Measurements from ENCODE around the gene CLNK.

CLNK gene

DNA sequence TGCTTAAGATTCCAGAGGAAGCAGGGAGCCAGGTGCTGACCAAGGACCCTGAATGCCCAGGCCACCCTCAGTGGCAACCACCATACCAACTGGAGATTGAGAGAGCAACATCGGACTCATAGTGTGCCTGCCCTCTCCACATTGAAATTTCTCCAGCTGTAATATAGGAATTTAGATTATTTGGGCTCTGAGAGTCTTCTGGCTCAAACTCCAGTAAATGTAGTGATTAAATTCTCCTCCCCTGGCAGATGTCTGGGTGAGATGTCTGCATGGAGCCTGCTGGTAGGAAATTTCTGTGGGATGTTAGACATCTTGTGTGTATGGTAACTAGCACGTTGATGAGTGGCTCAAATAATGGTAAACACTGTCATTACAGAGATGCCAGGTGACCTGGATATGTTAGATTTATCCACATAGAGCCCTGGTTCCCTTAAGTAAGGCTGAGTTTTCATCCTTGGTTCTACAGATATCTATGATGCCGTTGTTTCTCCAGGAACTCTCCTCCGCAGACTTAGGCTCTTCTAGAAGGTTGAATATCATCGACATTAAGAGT is 70.6 kb downstream of the CLNK start:
- no peak for DNase-seq

DNA sequence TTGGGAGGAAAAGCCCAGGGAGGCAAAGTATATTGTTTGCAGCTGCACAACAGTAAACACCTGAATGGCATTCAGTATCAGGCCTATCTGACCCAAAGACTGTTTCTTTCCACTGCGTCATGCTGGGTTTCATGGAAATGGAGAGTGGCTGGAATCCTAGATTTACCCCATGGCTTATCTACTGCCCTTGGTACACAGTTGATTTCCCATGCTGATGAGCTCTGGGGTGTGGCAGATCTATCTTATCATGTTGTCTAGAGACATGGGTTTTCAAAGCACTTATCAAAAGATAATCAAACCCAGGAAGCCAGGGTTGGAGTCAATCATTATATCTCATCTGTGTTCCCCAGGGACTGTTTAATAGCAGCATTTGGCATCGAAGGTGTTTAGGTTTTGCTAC is 72.1 kb downstream of the CLNK start:
- DNase-seq: no peak

DNA sequence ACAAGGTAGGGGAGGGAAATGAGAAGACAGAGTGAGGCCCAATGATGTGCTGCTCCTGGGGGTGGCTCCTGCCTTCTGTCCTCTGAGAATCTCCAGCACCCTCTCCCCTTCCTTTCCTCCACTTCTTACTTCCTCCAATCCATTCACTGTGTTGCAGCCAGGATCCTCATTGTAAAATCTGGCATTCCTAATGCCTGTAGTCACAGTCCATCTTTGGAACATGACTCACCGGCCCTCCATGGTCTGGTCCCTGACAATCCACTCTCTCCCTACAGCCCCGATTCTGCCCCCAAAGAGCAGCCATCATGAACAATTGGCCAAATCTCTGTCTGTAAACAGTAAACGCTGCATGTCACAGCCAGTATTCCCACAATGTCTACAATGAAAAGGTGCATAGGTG is 72.9 kb downstream of the CLNK start:
- no peak for DNase-seq

DNA sequence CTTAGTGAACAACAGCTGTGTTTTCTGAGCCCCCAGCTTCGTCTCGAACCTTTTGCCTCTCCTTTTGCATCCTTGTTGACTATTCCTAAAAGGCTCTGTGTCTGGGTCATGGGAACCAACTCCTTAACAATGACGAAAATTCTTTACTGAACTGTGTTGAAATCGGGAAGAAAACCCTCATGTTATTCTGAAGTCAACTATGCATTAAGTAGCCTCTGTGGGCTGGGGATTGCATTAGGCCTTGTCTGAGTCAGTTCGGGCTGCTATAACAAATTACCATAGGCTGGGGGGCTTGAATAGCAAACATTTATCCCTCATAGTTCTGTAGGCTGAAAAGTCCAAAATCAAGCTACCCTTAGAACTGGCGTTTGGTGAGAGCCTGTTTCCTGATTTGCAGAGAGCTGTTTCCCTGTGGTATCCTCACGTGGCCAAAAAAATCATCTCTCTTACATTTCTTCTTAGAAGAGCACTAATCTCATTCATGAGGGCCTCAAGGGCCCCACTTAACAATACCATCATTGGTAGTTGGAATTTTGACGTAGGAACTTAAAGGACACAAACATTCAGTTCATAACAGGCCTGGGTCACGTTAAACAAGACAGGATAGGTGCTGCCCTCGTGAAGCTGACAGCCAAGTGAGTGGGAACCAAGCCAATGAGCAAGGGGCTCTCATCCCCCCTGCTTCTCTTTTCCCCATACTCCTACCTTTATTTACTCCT is 75.9 kb downstream of the CLNK start:
- DNase-seq: no peak

DNA sequence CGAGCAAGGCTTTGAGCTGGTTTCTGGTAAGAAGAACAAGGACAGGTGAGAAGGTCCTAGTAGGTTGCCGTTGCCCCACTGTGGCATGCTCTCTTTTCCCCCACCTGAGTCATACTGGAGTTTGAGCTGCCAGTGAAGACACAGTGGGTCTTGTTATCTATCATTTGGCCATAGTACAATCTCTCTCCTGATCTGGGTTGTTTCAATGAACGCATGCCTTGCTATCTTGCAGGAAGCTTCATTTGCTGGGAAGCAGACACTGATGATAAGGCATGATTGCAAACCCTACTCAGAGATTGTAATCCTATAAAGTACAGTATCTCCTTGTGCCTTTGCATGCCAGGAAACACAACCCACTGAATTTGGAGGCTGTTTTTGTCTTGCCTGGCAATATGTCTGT is 77.4 kb downstream of the CLNK start:
- DNase-seq: no peak

DNA sequence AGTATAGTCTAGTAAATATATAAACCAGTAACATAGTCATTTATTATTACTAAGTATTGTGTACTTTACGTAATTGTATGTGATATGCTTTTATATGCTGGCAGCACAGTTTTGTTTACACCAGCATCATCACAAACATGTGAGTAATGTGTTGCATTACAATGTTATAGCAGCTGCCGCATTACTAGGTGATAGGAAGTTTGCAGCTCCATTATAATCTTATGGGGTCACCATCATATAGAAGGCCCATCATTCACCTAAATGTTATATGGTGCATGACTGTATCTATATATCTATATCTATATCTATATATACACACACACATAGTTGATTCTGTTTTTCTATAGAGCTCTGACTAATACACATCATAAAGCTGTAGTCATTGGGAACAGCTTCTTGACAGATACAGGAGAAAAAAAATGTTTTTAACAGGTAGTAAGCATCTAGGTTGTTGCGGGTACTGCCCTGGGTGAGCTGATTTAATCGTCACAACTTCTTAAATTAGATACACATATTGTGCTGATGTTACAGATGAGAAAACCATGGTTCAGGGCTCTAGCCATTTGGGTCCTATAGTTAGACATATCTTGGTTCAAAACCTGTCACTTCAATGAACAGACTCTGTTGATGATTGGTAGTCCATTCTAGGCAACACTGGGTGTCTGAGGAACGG is 77.9 kb downstream of the CLNK start:
- DNase-seq: no peak

DNA sequence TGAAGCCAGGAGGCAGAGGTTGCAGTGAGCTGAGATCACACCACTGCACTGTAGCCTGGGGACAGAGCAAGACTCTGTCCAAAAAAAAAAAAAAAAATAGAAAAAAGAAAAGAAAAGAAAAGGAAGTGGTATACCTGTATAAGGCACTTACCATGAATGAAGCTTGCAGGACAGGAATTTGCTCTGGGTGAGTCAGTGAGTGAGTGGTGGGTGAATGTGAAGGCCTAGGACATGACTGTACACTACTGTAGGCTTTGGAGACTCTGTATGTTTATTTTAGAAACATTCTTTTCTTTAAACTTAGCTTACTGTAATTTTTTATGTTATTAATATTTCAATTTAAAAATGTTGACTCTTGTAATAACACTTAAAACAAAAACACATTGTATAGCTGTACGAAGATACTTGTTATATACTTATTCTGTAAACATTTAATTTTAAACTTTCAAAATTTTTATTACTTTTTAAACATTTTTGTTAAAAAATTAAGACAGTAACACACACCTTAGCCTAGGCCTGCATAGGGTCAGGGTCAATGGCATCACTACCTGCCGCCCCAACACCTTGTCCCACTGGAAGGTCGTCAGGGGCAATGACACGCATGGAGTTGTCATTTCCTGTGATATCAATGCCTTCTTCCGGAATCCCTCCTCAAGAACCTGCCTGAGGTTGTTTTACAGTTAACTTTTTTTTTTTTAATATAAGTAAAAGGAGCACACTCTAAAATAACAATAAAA is 78.7 kb downstream of the CLNK start:
- DNase-seq: no peak

DNA sequence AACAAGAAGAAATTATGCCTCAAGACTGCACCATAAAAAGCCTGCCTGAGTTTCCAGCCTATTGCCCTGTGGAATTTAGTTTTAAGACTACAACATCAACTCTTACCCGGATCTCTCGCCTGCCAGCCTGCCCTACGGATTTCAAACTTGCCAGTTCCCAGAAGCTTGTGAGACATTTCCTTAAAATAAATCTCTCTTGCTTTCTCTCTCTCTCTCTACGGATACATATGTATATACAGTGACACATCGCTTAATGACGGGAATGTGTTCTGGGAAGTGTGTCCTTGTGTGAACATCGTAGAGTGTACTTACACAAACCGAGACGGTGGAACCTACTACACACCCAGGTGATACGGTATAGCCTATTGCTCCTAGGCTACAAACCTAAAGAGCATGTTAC is 79.5 kb downstream of the CLNK start:
- DNase-seq: no peak

DNA sequence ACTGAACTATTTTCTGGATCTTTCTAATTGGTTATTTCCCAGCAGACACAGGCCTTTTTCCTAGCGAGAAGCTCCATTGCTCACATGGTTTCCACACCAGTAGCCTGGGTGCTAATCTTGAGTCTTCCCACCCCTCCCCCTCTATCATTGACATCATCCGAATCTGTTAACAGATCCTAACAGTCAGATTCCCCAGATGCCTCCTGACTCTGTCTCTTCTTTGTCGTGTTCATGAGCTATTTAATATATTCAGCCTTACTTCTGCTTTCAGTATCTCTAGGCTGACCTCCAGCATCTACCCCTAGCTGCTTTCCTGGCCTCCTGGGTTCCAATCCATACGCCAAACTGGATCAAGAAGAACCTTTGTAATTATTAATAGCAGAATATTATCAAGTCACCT is 85.0 kb downstream of the CLNK start:
- DNase-seq: no peak

DNA sequence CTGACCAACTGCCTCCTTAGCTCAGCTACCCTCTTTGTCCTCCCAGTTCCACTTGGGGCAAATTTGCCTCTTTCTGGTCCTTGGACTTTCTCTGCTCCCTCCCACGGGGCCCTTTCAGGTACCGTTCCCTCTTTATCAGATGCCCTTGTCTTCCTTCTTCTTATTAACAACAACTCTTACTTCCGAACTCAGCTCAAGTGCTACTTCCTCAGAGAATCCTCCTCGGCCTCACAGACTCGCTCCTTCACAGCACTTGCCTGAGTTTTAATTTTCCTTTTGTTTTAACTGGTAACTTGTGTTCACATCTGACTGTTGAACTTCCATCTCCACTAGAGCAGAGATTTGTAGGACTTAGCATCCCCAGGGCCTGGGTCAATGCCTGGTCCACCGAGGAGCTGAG is 85.7 kb downstream of the CLNK start:
- DNase-seq: no peak

DNA sequence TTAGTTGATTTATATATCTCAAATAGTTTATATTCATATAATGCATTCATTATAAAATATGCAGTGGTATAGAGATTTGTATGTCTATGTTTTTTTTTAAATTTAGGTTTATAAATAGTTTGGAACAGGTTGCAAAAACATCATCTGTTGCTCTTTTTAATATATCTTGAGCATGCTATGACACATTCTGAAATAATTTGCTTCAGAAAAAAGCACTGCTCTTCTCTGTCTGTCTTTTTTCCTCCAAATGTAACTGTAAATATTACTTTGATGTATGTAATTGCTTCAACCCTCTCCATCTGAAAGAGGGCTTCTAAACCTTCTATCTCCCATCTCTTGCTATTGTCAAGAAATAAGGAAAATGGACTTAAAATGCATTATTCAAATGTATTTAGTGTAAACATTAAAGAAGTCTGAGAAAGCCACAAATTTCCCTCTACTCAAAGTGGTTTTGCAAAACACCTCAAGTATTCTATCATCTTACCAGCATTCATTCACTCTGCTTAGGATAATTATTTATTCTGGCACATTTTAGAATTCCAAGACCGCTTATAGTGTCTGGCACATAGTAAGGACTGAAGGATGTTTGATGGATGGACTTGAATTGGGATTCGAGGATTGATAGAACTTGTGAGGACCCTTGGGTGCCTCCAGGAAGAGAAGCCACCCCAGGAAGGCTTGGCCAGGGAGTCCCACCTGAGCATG is 87.8 kb downstream of the CLNK start:
- DNase-seq: no peak

DNA sequence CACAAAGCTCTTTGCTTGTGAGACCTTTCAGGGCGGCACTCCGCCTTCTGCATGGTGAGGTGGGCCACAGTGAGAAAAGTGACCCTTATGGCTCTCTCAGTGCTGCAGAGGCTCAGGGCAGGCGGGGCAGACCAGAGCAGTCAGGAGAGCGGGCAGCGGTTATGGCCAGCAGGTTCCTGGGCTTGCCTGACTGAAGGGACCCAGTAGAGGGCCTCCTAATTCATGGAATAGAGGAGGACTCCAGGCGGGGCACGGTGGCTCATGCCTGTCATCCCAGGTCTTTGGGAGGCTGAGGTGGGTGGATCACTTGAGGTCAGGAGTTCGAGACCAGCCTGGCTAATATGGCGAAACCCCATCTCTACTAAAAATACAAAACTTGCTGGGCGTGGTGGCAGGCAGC is 91.4 kb downstream of the CLNK start:
- no peak for DNase-seq

DNA sequence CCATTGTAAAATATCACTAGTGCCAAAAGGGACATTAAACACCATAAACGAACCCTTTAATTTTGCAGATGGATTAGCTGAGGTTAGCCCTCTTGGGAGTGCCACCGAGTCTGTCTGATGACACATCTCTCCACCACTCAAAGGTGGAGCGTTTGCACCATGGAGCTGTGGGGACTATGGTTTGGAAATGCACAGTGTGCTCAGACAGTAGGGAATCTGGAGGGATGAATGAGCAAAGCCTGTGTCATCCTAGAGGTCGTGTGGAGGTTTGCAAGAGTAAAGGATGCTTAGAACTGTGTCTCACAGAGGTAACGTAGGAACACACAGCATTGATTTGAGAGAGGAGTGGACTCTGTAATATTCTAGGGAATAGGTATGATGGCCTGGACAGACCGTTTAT is 93.7 kb downstream of the CLNK start:
- DNase-seq: no peak

DNA sequence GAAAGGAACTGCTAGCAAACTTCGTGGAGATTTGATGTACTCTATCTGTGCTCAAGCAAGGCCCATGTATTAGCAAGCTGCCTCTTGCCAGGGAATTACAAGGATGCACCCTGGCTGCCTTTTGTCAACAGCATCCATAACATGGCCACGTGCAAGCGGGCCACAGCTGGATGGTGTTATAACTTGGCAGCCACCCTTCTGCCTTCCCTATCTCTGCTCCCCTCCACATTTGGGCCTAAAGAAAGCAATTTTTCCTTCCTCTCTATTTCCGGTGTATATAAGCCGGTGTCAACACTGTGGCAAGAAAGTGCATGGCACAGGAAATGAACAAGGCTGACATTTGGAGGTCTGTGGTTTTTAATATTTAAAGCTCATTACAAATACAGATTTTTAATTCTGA is 94.8 kb downstream of the CLNK start:
- no peak for DNase-seq

DNA sequence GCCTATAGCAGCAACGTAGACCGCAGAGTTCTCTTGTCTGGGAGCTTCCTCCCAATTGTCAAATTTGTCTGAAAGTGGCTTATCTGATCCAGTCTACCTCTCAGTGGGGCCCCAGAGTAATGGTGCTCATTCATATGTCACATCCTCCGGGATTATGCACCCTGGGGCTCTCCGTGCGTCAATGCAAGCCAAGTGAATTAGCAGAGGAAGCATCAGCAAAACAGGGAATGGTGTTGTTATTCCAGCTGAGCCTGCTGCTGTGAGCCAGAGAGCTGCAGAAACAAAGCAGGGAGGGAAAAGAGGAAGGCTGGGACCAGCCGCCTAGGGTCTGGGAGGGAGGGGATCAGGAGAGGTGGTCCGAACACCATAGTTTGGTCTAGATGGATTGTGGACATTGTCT is 95.2 kb downstream of the CLNK start:
- DNase-seq: no peak

DNA sequence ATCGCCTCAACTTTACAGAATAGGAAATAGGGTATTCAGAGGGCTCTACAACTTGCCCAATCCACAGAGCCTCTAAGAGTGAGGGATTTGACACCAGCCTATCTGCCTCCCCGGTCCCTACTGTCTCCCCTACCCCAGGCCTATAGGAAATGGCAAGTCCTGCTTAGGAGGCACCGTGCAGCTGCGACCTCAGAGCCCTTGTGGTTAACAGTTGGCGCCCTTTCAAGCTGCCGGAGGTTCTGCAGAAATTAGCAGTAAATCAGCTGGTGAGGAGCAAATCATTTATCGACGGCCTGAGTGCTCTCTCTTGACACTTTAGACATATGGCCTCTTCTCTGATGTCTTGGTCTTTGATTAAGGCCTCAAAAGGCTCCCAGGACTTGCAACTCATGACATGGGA is 96.9 kb downstream of the CLNK start:
- DNase-seq: no peak

DNA sequence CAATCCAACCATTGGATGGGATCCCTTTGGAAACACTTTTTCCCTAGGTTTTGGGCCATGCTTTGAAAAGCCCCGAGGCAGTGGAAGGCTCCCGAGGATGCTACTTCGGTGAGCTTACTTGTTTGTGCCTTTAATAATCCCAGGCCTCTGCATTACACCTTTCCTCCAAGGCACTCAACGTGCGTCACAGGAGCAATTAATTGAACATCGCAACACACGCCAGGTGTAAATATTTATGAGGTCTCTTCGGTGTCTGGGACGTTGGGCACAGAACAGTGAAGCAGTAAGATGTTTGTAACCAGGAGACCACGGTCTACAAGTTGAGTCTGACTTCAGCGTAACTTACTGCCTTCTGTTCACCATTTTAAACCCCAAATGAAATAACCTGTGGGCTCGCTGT is 97.3 kb downstream of the CLNK start:
- no peak for DNase-seq

DNA sequence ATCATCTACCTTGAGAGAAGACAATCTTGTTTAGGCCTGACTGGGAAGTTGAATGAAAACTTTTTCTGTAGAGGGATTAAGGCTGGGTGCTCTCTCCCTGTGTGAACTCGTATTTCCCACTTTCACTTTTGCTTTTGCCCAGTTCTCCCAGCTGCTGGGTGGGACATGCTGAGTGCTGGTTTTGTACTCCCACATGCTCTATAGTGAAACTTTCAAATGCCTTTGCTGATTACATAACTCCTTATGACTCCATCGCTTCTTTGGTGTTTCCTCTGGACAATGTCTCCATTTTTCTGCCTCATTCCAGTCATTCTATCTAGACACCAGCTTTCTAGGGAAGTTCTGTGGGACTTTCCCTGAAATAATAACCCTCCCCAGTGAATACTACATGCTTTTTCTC is 100.5 kb downstream of the CLNK start:
- no peak for DNase-seq

DNA sequence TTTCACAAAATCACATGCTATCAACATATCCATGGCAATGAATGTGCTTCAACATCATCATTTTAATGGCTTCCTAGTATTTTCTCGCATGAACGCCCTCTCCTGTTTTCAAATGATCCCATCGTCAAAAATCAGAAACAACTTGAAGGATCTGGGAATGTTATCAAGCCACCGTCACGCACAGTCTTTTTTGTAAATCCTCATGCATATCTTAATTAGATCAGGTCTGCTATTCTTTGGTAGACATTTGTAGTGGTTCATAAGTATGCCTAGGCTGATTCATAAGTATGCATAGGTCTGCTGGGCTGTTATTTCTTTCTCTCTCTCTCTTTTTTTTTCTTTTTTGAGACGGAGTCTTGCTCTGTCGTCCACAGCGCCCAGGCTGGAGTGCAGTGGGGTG is 101.6 kb downstream of the CLNK start:
- DNase-seq: no peak

DNA sequence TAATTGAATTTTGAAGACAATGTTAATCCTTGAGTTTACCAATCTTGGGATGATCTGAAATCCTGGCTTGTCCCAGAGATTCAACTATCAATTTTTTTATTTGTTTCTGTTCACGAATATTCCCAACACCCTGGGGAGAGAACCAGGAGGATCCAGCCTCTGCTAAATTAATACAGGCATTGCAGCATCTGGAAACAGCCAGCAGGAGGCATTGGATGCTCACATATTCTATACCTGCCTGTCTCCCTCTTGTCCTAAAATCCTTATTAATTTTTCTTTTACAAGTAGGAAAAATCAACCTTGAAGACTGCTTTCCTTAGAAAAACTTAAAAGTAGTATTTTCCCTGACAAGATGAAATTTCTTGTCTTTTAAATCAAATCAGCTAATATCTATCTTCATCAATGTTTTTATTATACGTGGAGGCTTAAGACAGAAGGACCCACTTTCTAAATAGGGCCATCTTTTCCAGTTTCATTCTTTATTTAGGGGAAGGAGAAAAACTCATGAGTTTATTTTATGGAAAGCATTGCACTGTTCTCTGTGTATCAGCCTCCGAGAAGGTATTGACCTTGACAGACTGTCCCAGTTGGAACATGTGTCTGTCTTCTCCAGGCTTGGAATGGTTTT is 102.4 kb downstream of the CLNK start:
- peak in 23 of 56 donors; percentile 1 to 78 (median 19) for DNase-seq

DNA sequence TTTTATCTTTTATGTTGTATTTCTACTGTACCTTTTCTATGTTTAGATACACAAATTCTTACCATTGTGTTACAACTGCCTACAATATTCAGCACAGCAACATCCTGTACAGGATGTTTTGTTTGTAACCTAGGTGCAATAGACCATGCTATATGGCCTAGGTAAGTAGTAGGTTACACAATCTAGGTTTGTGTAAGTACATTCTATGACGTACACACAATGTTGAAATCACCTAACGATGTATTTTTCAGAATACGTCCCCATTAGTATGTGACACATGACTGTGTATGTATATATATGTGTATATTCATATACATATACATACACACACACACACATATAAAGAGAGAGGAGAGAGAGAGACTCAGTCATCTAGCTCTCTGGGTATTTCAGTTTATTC is 103.5 kb downstream of the CLNK start:
- no peak for DNase-seq
